HG02759 (cell line): ENCODE measurements around the gene TRPM1.
A peak's percentile ranks its signal among the peaks of the same experiment; 100 is the strongest.

Experiments used
- ATAC-seq: cut with Tn5 transposase; IDR thresholded peaks from one replicate; pipeline ENCODE4 v1.9.1; 2021; ENCODE audit warnings: mild to moderate bottlenecking, moderate library complexity; ENCODE audit not compliant: unreplicated experiment

Gene TRPM1

DNA sequence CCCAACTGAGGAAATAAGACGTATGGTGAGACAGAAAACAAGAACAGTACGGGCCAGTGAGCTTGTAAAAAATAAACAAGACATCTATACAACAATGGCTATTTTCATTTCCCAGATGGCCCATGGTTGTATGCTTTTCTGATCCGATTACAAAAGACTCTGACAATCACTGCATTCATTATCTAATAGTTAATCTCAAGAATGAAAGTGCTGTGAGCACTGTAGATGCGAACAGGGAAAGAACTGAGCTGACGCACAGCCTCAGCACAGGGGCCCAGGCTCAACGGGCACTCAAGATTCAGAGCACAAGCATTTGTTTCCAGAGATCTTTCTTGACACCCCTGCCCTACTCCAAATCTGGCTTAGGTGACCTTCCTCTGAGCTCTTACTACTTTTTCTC is 117.0 kb downstream of the TRPM1 start:
- peak; percentile 60 for ATAC-seq

DNA sequence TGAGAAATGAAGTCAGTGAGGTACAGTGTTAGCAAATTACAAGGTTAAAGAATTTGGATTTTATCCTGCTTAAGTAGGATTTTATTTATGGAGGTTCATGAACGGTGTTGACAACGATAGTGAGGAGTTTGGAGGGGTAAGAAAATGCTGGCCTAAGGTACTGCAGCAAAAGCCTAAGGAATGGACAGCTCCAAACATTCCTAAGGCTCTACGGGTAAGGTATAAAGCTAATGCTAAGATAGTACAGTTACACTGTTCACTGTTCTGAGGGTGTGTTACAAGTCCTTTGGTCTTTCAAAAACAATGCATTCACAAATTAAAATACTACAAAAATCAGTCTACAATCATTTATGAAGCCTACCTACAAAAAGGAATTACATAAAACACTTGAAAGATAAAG is 117.4 kb downstream of the TRPM1 start:
- peak; percentile 9 for ATAC-seq

DNA sequence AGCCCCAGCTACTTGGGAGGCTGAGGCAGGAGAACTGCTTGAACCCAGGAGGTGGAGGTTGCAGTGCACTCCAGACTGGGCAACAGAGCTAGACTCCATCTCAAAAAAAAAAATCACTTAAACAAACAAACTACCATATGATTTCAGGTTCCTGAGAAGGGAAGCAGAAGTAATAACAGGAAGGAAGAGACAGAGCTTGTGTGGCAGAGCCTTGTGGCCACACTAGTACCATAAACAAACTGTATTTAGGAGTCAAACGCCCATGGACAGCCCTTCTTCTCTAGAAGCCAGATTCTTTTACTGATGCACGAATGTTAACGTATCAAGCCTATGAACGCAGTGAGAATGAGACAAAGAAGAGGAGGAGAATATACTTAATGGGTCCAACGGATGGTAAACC is 122.1 kb downstream of the TRPM1 start:
- no peak for ATAC-seq

DNA sequence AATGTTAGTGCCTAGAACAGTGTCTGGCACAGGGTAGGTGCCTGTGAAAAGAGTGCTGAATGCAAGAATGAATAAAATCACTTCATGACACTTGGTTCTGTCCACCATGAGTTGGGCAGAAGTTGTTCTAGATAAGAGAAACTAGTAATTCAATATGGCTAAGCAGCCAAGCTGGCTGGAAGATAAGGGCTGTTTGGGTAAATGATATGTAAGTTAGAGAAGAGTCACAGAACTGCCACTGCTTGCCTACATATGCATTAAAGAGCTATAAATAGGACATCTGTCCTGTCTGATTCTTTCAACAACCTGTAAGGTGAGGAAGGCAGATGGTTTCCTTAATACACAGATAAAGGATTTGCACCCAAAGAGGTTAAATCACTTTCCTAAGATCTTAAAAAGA is 123.2 kb downstream of the TRPM1 start:
- no peak for ATAC-seq

DNA sequence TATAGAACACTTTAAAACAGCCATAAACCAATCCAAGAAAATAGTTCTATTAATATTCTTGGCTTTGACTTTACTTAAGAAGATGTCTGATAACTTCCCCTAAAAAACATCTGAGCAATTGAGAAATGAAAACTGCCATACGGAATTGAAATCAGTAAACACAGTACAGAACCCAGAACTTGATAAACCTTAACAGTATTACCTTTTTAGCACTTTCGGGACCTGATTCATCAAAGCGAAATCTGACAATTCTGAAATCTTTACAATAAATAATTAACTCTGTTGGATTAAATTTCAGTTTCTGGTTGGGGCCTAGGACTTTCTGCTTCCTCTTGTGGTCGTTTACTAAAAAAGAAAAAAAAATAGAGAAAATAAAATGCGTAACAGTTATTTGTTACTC is 127.4 kb downstream of the TRPM1 start:
- no peak for ATAC-seq

DNA sequence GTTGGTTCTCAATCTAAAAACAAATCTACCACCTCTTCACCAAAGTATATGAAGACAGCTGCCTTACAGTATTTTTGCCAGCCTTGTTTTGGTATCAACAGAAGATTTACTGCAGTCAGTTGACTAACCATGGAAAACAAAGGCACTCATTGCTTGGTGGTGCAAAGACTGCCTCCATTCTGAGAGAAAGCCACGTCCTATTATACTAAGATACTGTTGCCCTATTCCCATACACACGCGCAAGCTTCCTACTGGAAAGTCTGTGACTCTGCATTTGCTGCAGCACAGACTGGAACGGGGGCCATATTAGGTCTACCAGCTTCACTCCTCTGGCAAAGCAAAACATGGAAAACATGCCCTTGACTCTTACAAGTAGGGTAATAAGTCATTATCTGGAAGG is 128.1 kb downstream of the TRPM1 start:
- ATAC-seq = no peak

DNA sequence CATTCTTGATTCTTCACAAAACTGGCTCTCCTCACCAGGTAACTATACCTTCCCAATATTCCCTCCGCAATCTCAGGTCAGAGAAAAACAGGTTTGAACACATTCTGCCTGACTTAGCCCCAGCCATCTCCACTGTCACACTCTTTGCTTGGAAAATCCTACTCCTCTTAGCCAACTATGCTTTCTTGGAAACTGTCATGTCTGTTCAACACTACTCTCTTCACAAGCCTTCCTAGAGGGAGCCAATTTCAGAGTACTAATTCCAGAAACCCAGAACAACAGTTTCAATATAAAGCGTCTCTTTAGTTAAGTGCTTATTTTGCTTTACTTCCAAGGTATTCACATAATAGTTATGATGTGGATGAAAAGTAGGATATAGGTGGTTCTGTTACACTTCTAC is 131.8 kb downstream of the TRPM1 start:
- no peak for ATAC-seq

DNA sequence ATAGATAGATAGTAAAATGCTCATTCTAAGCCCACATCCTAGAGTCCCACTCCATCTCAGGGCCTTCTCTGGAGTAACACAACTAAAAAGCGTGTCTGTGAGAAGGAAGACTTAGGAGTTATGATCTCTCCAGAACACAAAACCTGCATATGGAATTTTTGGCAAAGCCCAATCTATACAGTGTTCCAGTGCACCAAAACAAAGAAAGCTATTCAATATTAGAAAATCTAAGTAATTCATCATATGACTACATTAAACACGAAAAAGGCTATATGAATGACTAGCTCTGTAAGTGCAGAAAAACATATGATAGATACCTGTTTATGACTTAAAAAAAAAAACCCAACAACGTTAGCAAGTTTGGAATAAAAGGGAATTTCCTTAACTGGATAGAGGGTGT is 137.8 kb downstream of the TRPM1 start:
- no peak for ATAC-seq

DNA sequence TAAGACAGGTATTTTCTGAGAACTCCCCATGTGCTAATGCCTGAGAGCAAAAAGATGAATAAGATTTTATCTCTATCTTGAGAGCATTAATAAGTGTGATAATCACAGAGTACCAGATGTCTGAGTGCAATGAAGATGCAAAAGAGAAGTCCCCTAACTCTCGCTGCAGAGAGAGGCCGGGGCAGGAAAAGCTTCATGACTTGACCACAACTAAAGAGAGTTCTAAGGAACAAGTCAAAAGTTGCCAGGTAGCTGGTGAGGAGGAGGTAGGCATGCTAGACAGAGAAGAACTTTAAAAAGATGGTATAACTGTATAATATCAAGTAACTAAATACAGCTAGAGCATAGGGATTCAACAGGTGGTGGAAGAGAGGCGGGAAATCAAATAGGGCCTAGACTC is 138.9 kb downstream of the TRPM1 start:
- no peak for ATAC-seq

DNA sequence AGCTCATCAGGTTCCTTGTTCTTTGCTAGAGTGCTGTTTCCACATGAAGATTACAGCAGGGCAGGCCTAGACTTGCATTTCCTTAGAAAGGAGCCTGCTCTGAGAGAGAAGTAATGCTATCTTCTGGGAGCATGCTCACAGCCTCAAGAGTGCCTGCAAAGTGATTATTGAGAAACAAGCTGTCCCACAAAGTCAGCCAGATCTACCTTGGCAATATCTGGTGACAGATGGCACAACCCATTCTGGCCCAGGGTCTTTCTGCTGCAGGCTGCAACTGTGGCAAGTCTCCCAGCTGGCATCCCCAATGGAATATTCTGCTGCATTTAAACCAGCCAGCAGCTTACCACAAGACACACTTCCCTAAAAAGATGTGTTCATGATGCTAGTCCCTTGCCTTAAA is 139.4 kb downstream of the TRPM1 start:
- no peak for ATAC-seq

DNA sequence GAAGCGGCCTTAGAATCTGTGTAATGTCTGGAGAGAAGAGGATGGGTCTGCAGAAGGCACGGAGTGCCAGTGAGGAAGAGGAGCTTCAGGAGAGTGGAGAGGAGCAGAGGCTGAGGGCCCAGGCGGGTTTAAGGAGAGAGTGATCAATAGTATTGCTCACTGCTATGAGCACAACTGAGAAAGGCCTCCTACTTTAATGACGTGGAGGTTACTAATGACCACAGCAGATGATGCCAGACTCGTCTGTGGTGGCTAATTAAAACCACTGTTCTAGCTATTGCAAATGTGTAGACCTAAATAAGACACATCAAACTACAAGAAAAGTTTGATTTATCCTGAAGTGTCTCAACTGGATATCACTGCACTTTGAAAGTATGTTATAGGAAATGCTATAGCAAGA is 143.3 kb downstream of the TRPM1 start:
- ATAC-seq = no peak

DNA sequence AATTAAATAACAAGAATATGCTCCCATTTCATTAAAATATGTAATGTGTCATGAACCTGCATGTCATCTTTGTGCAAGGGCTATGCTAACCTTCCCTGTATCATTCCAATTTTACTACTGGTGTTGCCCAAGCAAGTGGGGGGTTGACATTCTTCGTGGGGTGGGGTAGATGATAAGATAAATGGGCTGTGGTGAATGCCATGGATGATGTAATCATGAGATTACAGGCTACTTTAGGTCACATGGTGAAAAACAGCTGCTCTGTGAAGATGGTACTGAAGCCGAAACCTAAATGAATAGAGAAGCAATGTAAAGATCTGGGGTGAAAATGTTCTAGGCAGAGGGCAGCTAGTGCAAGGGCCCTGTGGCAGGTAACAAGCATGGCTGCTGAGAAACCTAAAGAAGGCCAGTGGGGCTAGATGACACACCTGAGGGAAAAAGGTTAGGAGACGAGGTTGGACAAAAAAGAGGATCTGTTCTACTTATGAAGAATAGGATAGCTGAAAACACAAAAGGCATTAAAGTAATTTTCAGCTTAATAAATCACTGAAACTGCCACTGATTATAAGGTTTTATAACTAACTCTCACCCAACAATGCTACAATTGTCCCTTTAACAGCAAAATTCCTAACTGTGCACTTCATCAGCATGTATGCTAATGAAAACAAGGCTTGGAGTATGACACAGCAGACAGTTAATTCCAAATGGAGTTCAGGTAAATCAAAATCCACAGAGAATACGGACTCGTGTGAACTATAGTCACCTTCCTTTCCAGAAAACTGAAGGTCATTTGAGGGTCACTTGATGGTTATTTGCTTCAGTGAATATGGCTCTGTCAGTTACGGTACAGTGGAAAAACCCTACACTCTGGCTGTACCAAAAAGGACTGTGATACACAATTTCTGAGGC is 145.1 kb downstream of the TRPM1 start:
- ATAC-seq = no peak

DNA sequence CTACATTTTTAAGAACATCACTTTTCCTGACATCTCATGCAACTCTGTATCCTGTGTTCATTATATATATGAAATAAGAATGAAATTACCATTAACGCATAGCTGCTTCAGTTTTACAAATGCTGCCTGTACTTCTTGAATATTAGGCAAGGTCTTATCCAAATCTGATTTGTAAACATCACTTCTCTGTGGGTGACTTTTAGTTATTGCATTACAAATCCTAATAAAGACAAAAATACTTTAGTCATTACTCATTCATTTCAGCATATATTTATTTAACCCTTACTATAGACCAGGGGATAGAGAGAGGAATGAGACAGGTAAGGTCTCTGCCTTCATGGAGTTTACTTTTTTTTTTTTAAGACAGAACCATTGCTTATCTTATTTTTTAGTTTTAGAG is 146.9 kb downstream of the TRPM1 start:
- no peak for ATAC-seq

DNA sequence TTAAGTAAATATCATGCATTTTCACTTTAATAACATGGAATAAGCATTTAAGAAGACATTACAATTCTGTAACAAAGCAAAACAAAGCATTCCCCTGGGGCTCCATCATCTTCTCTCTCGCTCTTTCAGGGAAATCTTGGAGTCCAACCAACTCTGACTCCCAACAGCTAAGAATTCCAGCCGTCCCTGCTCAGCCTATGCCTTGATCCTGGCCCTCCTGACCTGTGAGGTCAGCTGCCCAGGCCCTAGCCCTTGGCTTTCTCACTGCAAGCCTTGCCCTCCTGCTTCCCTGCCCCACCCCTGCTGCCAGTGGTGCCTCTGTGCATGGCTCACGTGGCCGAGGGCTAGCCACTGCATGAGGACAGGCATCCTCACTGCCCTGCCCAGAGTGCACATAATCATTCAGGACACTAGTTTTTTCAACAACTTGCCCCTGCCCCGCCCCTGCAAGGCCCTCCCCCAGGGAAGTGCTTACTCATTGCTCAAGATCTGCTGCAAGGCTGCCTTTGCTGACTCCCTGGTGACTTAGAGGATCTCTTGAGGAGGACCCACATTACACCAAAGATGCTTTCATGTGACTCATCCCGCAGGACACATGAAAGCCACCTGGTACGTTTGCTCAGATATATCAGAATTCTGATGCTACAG is 147.7 kb downstream of the TRPM1 start:
- no peak for ATAC-seq

DNA sequence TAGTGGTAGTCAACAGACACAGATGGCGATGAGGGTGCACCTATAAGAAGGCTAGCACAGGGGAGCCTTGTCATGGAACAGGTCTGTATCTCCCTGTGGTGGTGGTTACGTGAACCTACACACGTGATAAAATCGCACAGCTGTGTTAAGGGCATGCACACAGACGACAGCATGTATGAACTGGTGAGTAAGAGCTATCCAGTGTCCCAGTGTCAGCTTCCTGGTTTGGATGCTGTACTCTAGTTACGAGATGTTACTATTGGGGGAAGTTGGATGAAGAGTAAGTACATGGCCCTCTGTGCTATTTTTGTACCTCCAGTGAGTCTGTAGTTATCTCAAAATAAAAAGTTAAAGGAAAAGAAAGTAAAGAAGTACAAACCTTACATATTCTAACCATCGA is 148.3 kb downstream of the TRPM1 start:
- no peak for ATAC-seq
